ENCODE measurements around the gene SORBS1.

The SORBS1 gene

GRCh38 chr10:95337423-95338160 lies 223.6 kb downstream of the SORBS1 start:
- CTCF ChIA-PET: no interaction called here
- H3K27ac Mint-ChIP-seq: no peak overlapping the region
- no peak overlapping the region for H3K4me3 Mint-ChIP-seq
- no peaks in the 10 kb centered on the region for H3K4me1 Mint-ChIP-seq
- H3K36me3 Mint-ChIP-seq: no peaks in the 10 kb centered on the region
- no peak for DNase-seq
- peaks cover 3% of the 10 kb centered on the region for H3K27me3 Mint-ChIP-seq
- H3K9me3 Mint-ChIP-seq: no peaks in the 10 kb centered on the region

GRCh38 chr10:95336702-95337101 lies 224.5 kb downstream of the SORBS1 start:
- no peak overlapping the region for H3K4me3 Mint-ChIP-seq
- CTCF ChIA-PET: interaction anchor here (1.0 kb wide), 1 partner anchor 28 kb away, joined by 4 read pairs; no protein-coding TSS in a partner anchor
- H3K36me3 Mint-ChIP-seq: no peaks in the 10 kb centered on the region
- no peak for DNase-seq
- H3K27ac Mint-ChIP-seq: peak overlapping the region; percentile 3
- peaks cover 3% of the 10 kb centered on the region for H3K27me3 Mint-ChIP-seq
- H3K9me3 Mint-ChIP-seq: no peaks in the 10 kb centered on the region
- no peaks in the 10 kb centered on the region for H3K4me1 Mint-ChIP-seq

GRCh38 chr10:95335933-95336699 lies 225.1 kb downstream of the SORBS1 start:
- DNase-seq: no peak
- H3K27ac Mint-ChIP-seq: no peak overlapping the region
- no peaks in the 10 kb centered on the region for H3K4me1 Mint-ChIP-seq
- CTCF ChIA-PET: interaction anchor here (1.0 kb wide), 1 partner anchor 29 kb away, joined by 4 read pairs; no protein-coding TSS in a partner anchor
- H3K9me3 Mint-ChIP-seq: no peaks in the 10 kb centered on the region
- H3K27me3 Mint-ChIP-seq: peaks cover 3% of the 10 kb centered on the region
- no peak overlapping the region for H3K4me3 Mint-ChIP-seq
- no peaks in the 10 kb centered on the region for H3K36me3 Mint-ChIP-seq

- Mint-ChIP-seq H3K27me3 (peaks cover 3% of the 10 kb centered on the region), H3K9me3 (no peaks in the 10 kb centered on the region), H3K4me3 (no peak overlapping the region), H3K36me3 (no peaks in the 10 kb centered on the region), H3K27ac (no peak overlapping the region), H3K4me1 (no peaks in the 10 kb centered on the region)
- no peak for DNase-seq
- CTCF ChIA-PET: no interaction called here
Observed at GRCh38 chr10:95334805-95335144, 226.4 kb downstream of the SORBS1 start.

GRCh38 chr10:95333997-95334804 lies 227.0 kb downstream of the SORBS1 start:
- H3K27me3 Mint-ChIP-seq: peaks cover 3% of the 10 kb centered on the region
- no peaks in the 10 kb centered on the region for H3K9me3 Mint-ChIP-seq
- no peak overlapping the region for H3K4me3 Mint-ChIP-seq
- no peak overlapping the region for H3K27ac Mint-ChIP-seq
- no peaks in the 10 kb centered on the region for H3K36me3 Mint-ChIP-seq
- no peak for DNase-seq
- CTCF ChIA-PET: no interaction called here
- no peaks in the 10 kb centered on the region for H3K4me1 Mint-ChIP-seq

- no peaks in the 10 kb centered on the region for H3K9me3 Mint-ChIP-seq
- no peak overlapping the region for H3K4me3 Mint-ChIP-seq
- H3K4me1 Mint-ChIP-seq: no peaks in the 10 kb centered on the region
- H3K36me3 Mint-ChIP-seq: no peaks in the 10 kb centered on the region
- peaks cover 3% of the 10 kb centered on the region for H3K27me3 Mint-ChIP-seq
- CTCF ChIA-PET: interaction anchor here (0.6 kb wide), 1 partner anchor 86 kb away, joined by 3 read pairs; no protein-coding TSS in a partner anchor
- no peak for DNase-seq
- H3K27ac Mint-ChIP-seq: no peak overlapping the region
Observed at GRCh38 chr10:95332666-95333249, 228.4 kb downstream of the SORBS1 start.

- Mint-ChIP-seq H3K27ac (no peak overlapping the region), H3K4me1 (no peaks in the 10 kb centered on the region), H3K9me3 (no peaks in the 10 kb centered on the region), H3K27me3 (peaks cover 8% of the 10 kb centered on the region), H3K36me3 (no peaks in the 10 kb centered on the region), H3K4me3 (no peak overlapping the region)
- no peak for DNase-seq
- CTCF ChIA-PET: no interaction called here
Observed at GRCh38 chr10:95331596-95332130, 229.5 kb downstream of the SORBS1 start.

- Mint-ChIP-seq H3K4me1 (no peaks in the 10 kb centered on the region), H3K27me3 (peaks cover 8% of the 10 kb centered on the region), H3K4me3 (no peak overlapping the region), H3K36me3 (no peaks in the 10 kb centered on the region), H3K27ac (no peak overlapping the region), H3K9me3 (no peaks in the 10 kb centered on the region)
- CTCF ChIA-PET: no interaction called here
- no peak for DNase-seq
Observed at GRCh38 chr10:95330966-95331453, 230.2 kb downstream of the SORBS1 start.

- CTCF ChIA-PET: no interaction called here
- no peak for DNase-seq
- no peak overlapping the region for H3K27ac Mint-ChIP-seq
- no peaks in the 10 kb centered on the region for H3K36me3 Mint-ChIP-seq
- H3K27me3 Mint-ChIP-seq: peaks cover 10% of the 10 kb centered on the region
- no peak overlapping the region for H3K4me3 Mint-ChIP-seq
- no peaks in the 10 kb centered on the region for H3K9me3 Mint-ChIP-seq
- no peaks in the 10 kb centered on the region for H3K4me1 Mint-ChIP-seq
Observed at GRCh38 chr10:95329296-95329695, 231.9 kb downstream of the SORBS1 start.

- Mint-ChIP-seq H3K4me3 (no peak overlapping the region), H3K4me1 (no peaks in the 10 kb centered on the region), H3K27me3 (peaks cover 14% of the 10 kb centered on the region), H3K9me3 (no peaks in the 10 kb centered on the region), H3K27ac (no peak overlapping the region), H3K36me3 (no peaks in the 10 kb centered on the region)
- DNase-seq: no peak
- CTCF ChIA-PET: no interaction called here
Observed at GRCh38 chr10:95328013-95328412, 233.2 kb downstream of the SORBS1 start.

GRCh38 chr10:95327367-95327766 lies 233.8 kb downstream of the SORBS1 start:
- Mint-ChIP-seq H3K27me3 (peaks cover 14% of the 10 kb centered on the region), H3K9me3 (no peaks in the 10 kb centered on the region), H3K4me3 (no peak overlapping the region), H3K4me1 (no peaks in the 10 kb centered on the region), H3K36me3 (no peaks in the 10 kb centered on the region), H3K27ac (no peak overlapping the region)
- DNase-seq: no peak
- CTCF ChIA-PET: no interaction called here

- H3K27ac Mint-ChIP-seq: no peak overlapping the region
- H3K36me3 Mint-ChIP-seq: no peaks in the 10 kb centered on the region
- no peaks in the 10 kb centered on the region for H3K9me3 Mint-ChIP-seq
- CTCF ChIA-PET: no interaction called here
- no peaks in the 10 kb centered on the region for H3K4me1 Mint-ChIP-seq
- H3K4me3 Mint-ChIP-seq: no peak overlapping the region
- H3K27me3 Mint-ChIP-seq: peaks cover 14% of the 10 kb centered on the region
- no peak for DNase-seq
Observed at GRCh38 chr10:95326396-95326795, 234.8 kb downstream of the SORBS1 start.

- DNase-seq: no peak
- CTCF ChIA-PET: no interaction called here
- H3K27me3 Mint-ChIP-seq: peaks cover 14% of the 10 kb centered on the region
- no peak overlapping the region for H3K27ac Mint-ChIP-seq
- H3K36me3 Mint-ChIP-seq: no peaks in the 10 kb centered on the region
- H3K4me3 Mint-ChIP-seq: no peak overlapping the region
- no peaks in the 10 kb centered on the region for H3K4me1 Mint-ChIP-seq
- no peaks in the 10 kb centered on the region for H3K9me3 Mint-ChIP-seq
Observed at GRCh38 chr10:95325863-95326262, 235.3 kb downstream of the SORBS1 start.

All from activated naive CD4-positive, alpha-beta T cell treated with anti-CD3 and anti-CD28 coated beads, Interleukin-2, amount 10 ng/mL, durations not matched to agents 7 days and 5 days (primary cell).